ENCODE measurements around the gene SUPT6H. TPM values are rescaled to one million over a fixed set of nuclear protein-coding genes. Genes with fewer than 3 reads are reported as not detected.

SUPT6H gene
- total RNA-seq, 2 experiments from 2014 or later: 80.6 to 85.8 TPM

DNA sequence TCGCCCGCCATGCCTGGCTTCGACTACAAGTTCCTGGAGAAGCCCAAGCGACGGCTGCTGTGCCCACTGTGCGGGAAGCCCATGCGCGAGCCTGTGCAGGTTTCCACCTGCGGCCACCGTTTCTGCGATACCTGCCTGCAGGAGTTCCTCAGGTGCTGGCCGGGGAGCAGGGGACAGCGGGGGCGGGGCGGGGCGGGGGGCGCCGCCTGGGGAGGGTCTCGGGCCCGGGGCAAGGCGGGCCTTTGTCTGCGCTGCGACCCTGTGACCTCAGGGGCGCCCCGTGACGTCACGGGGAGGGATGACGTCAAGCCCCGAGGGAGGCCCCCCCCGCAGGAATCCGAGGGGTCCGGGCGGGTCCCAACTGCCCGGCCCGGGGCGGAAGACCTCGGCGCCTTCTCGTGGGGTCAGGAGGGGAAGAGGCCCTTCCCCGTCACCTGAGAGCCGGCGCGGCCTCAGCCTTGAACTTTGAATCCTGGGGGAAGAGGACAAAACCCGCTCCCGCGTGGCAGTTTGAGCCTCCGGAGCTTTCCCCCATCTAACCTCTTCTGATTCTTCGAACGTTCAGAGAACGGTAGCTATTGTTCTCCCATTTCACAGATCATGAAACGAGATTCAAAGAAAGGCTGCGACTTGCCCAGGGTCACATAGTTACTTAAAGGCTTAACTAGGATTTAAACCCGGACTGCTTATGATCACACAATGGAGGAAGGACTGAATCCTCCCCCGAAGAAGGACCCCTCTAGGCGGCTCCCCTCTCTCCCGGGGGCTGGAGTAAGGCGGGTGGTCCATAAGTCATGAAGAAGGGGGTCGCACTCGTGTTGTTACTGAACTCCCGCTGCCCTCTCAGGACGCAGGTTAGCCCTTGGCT is 82.3 kb downstream of the SUPT6H start:
- peak overlapping the region; percentile 92 for H3K27ac Mint-ChIP-seq
- peak; percentile 28 for ATAC-seq
- H3K27me3 Mint-ChIP-seq: no peaks in the 10 kb centered on the region
- peak; percentile 85 for DNase-seq
- peaks cover 35% of the 10 kb centered on the region for H3K36me3 Mint-ChIP-seq (ENCODE audit: low read depth)
- H3K4me3 Mint-ChIP-seq: peak overlapping the region; percentile 87
- H3K4me1 Mint-ChIP-seq: peaks cover 41% of the 10 kb centered on the region
- POLR2A ChIA-PET: interaction anchor here (0.7 to 9.6 kb wide), 4 partner anchors 18 to 209 kb away, joined by 3 to 111 read pairs (median 4); partner anchors contain the start of genes NEK8, RPL23A, SDF2 and SUPT6H
- CTCF ChIA-PET: interaction anchor here (0.6 to 11.0 kb wide), 7 partner anchors 12 to 873 kb away, joined by 3 to 294 read pairs (median 4); partner anchors contain the start of genes NEK8 and TLCD1
- H3K9me3 Mint-ChIP-seq (ENCODE audit: low read depth): peaks cover 2% of the 10 kb centered on the region
- intact Hi-C loops (cut with DNase I, micrococcal nuclease): loop anchor here (1.0 to 5.0 kb wide), 4 partner anchors 16 to 823 kb away; partner anchors contain the start of genes PHF12 (in 2 of the 2), ABHD15 (in 1 of the 2), NEK8 (in 1 of the 2) and TP53I13 (in 1 of the 2)

DNA sequence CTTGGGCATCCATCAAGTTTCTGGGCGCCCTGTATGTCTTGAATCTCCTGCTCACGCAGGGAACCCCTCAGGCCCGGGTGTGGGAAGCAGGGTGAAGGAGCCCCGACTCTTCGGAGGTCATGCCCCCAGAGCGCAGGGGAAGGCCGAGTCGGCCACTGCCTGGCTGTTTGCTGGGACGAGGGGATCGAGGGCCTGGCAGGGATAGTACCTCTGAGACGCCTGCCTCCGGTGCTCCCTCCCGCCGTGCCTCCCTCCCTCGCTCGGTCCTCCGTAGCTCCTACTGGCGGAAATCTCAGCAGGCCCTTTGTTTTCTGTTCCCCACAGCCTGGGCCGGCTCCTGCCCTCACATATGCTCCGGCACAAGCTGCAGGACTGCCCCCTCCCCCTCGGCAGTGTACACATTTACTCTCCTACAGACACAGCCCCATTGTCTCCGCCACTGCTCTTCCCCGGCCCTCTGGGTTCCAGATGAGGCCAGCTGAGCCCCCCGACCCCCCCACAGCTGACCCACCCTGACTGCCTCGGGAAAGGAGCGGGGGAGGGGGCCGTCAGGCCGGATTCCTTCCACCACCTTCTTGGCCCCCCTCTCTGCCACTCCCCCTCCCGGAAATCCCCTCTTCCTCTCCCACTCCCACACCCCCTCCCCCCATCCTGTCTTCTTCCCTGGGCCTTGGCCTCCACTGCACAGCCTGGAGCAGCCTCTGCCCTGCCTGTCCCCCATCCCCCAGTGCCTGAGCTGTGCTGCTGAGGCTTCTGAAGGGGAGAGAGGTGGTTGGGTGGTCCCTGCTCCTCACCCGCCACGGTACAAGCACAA is 83.2 kb downstream of the SUPT6H start:
- Mint-ChIP-seq H3K9me3 (ENCODE audit: low read depth) (no peaks in the 10 kb centered on the region), H3K27me3 (no peaks in the 10 kb centered on the region), H3K27ac (peak overlapping the region; percentile 92), H3K4me1 (peaks cover 44% of the 10 kb centered on the region), H3K4me3 (peak overlapping the region; percentile 87), H3K36me3 (ENCODE audit: low read depth) (peaks cover 38% of the 10 kb centered on the region)
- ChIA-PET POLR2A (interaction anchor here (0.8 to 9.6 kb wide), 3 partner anchors 19 to 208 kb away, joined by 3 to 111 read pairs (median 4); partner anchors contain the start of genes NEK8, RPL23A and TLCD1), CTCF (interaction anchor here (0.6 to 11.0 kb wide), 8 partner anchors 11 to 872 kb away, joined by 3 to 294 read pairs (median 4); partner anchors contain the start of genes NEK8, PROCA1 and TLCD1)
- intact Hi-C loops (cut with DNase I, micrococcal nuclease): loop anchor here (1.0 to 5.0 kb wide), 4 partner anchors 17 to 822 kb away; partner anchors contain the start of genes PHF12 (in 2 of the 2), ABHD15 (in 1 of the 2), NEK8 (in 1 of the 2) and TP53I13 (in 1 of the 2)
- ATAC-seq: peak; percentile 5
- DNase-seq: peak; percentile 61

DNA sequence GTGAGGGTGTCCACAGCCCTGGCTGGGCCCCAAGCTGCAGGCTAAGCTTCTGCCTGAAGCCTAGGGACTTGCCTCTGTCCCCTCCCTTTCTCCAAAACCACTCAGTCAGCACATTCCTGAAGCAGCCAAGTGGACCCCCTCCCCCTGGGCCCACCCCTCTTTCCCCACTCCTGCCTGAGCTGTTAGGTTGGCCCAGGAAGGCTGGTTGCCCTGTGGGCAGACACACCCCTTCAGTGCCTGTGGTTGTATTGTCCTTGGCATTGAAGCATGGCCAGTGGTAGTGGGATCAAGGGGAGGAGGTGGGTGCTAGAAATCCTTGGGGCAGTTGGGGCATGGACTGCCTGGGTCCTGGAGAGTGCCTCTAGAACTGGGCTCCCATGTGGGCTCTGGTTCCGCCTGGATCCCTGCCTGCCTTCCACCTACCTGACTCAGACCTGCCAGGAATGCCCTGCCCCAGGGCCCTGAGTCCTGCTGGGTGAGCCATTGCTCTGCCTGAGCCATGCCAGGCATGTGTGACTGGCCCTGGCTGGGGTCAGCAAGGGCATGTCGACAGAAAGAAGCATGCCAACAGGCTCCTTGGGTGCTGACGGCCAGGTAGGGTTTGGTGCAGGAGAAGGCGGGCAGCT is 83.9 kb downstream of the SUPT6H start:
- Mint-ChIP-seq H3K4me1 (peaks cover 51% of the 10 kb centered on the region), H3K9me3 (ENCODE audit: low read depth) (no peaks in the 10 kb centered on the region), H3K27me3 (no peaks in the 10 kb centered on the region), H3K27ac (peak overlapping the region; percentile 67), H3K36me3 (ENCODE audit: low read depth) (peaks cover 45% of the 10 kb centered on the region), H3K4me3 (peak overlapping the region; percentile 87)
- intact Hi-C loops (cut with DNase I, micrococcal nuclease): no loop called here
- DNase-seq (no peak), ATAC-seq (no peak)
- ChIA-PET POLR2A (interaction anchor here (9.6 kb wide), 1 partner anchor 19 kb away, joined by 111 read pairs; the partner anchor contains the start of genes NEK8 and TLCD1), CTCF (interaction anchor here (0.8 to 11.0 kb wide), 4 partner anchors 17 to 62 kb away, joined by 3 to 294 read pairs (median 4); partner anchors contain the start of genes NEK8, PROCA1 and TLCD1)

DNA sequence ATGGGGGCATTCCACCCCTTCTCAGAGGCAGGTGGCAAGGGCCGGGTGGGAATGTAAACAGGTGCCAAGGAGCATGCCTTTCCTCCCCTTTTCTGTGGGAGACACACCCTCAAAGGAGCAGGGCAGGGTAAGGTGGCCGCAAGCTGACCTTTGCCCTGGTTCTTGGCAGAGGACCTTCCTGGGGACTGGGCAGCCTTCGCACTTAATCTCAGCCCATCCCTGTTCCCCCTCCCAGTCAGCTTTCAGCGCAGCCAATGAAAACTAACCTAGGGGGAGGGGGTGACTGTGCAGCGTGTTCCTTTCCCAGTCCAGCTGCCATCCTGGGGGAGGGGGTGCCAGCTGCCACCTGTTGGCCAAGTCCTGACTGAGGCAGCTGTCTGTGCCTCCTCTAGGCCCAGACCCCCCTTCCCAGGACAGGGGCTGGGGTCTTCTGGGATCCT is 84.6 kb downstream of the SUPT6H start:
- no peak for ATAC-seq
- H3K4me3 Mint-ChIP-seq: peak overlapping the region; percentile 87
- CTCF ChIA-PET: interaction anchor here (0.5 to 11.0 kb wide), 6 partner anchors 17 to 156 kb away, joined by 3 to 294 read pairs (median 3); partner anchors contain the start of genes DHRS13, NEK8 and TLCD1
- intact Hi-C loops (cut with DNase I, micrococcal nuclease): no loop called here
- peak overlapping the region; percentile 67 for H3K27ac Mint-ChIP-seq
- peaks cover 51% of the 10 kb centered on the region for H3K36me3 Mint-ChIP-seq (ENCODE audit: low read depth)
- H3K9me3 Mint-ChIP-seq (ENCODE audit: low read depth): no peaks in the 10 kb centered on the region
- no peak for DNase-seq
- POLR2A ChIA-PET: interaction anchor here (0.5 to 9.6 kb wide), 3 partner anchors 20 to 144 kb away, joined by 3 to 111 read pairs (median 4); partner anchors contain the start of genes NEK8 and TLCD1
- no peaks in the 10 kb centered on the region for H3K27me3 Mint-ChIP-seq
- H3K4me1 Mint-ChIP-seq: peaks cover 47% of the 10 kb centered on the region

DNA sequence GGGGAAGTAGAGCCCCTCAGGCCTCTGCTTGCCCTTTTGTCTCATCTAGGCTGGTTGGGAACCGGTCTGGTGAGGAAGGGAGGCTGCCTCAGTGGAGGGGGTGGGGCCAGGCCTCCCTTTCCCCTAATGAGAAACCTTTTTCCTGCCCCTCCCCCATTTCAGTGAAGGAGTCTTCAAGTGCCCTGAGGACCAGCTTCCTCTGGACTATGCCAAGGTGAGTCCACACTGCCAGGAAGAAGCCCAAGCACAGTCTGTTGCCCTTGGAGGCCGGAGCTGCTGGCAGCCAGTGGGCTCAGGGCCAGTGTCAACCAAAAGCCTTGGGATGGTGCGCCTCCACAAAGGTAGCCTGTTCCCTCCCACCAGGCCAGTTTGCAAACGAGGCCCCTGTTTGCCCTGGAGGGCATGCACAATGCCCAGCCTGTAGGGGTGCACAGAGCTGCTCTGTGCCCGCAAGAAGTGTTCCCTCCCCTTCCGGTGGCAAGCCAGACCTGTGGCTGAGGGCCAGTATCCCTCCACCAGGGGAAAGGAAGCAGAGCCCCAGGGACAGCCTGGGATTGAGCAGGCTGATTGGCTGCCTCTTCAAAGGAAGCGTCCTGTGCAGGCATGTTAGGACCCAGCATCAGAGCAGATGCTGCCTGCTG is 85.2 kb downstream of the SUPT6H start:
- H3K9me3 Mint-ChIP-seq (ENCODE audit: low read depth): no peaks in the 10 kb centered on the region
- H3K27ac Mint-ChIP-seq: peak overlapping the region; percentile 37
- H3K27me3 Mint-ChIP-seq: no peaks in the 10 kb centered on the region
- peaks cover 45% of the 10 kb centered on the region for H3K4me1 Mint-ChIP-seq
- no peak overlapping the region for H3K4me3 Mint-ChIP-seq
- intact Hi-C loops (cut with DNase I, micrococcal nuclease): no loop called here
- DNase-seq: no peak
- CTCF ChIA-PET: interaction anchor here (0.5 to 11.0 kb wide), 6 partner anchors 16 to 155 kb away, joined by 3 to 294 read pairs (median 3); partner anchors contain the start of genes DHRS13, NEK8 and TLCD1
- POLR2A ChIA-PET: interaction anchor here (0.7 to 9.6 kb wide), 2 partner anchors 21 to 26 kb away, joined by 3 to 111 read pairs; partner anchors contain the start of genes NEK8 and TLCD1
- peaks cover 53% of the 10 kb centered on the region for H3K36me3 Mint-ChIP-seq (ENCODE audit: low read depth)
- no peak for ATAC-seq

DNA sequence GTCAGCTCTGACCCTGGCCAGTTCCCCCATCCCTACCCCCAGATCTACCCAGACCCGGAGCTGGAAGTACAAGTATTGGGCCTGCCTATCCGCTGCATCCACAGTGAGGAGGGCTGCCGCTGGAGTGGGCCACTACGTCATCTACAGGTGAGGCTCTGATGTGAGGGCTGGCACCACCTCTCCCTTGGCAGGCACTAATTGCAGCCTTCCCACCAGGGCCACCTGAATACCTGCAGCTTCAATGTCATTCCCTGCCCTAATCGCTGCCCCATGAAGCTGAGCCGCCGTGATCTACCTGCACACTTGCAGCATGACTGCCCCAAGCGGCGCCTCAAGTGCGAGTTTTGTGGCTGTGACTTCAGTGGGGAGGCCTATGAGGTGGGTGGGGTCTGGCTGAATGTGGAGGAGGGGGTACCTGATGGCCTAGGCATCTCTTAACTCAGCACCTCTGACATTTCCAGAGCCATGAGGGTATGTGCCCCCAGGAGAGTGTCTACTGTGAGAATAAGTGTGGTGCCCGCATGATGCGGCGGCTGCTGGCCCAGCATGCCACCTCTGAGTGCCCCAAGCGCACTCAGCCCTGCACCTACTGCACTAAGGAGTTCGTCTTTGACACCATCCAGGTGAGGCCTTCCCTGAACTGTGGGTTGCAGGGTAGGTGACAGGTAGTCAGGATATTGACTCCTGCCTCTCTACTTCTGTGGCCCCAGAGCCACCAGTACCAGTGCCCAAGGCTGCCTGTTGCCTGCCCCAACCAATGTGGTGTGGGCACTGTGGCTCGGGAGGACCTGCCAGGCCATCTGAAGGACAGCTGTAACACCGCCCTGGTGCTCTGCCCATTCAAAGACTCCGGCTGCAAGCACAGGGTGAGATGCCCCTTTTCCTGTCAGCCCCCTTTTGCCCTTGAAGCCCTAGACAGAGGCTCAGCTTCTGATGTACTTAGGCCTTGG is 86.1 kb downstream of the SUPT6H start:
- H3K9me3 Mint-ChIP-seq (ENCODE audit: low read depth): no peaks in the 10 kb centered on the region
- ChIA-PET CTCF (interaction anchor here (0.6 to 11.0 kb wide), 5 partner anchors 13 to 104 kb away, joined by 3 to 294 read pairs (median 4); partner anchors contain the start of genes NEK8 and TLCD1), POLR2A (interaction anchor here (9.6 kb wide), 1 partner anchor 21 kb away, joined by 111 read pairs; the partner anchor contains the start of genes NEK8 and TLCD1)
- no peaks in the 10 kb centered on the region for H3K27me3 Mint-ChIP-seq
- H3K27ac Mint-ChIP-seq: peak overlapping the region; percentile 37
- peaks cover 43% of the 10 kb centered on the region for H3K4me1 Mint-ChIP-seq
- H3K36me3 Mint-ChIP-seq (ENCODE audit: low read depth): peaks cover 57% of the 10 kb centered on the region
- ATAC-seq (no peak), DNase-seq (no peak)
- intact Hi-C loops (cut with DNase I, micrococcal nuclease): no loop called here
- no peak overlapping the region for H3K4me3 Mint-ChIP-seq

DNA sequence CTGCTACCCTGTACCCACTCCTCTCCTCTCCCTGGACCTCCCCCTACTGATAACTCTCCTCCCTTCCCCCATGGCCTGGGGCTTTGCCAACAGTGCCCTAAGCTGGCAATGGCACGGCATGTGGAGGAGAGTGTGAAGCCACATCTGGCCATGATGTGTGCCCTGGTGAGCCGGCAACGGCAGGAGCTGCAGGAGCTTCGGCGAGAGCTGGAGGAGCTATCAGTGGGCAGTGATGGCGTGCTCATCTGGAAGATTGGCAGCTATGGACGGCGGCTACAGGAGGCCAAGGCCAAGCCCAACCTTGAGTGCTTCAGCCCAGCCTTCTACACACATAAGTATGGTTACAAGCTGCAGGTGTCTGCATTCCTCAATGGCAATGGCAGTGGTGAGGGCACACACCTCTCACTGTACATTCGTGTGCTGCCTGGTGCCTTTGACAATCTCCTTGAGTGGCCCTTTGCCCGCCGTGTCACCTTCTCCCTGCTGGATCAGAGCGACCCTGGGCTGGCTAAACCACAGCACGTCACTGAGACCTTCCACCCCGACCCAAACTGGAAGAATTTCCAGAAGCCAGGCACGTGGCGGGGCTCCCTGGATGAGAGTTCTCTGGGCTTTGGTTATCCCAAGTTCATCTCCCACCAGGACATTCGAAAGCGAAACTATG is 87.0 kb downstream of the SUPT6H start:
- ATAC-seq (no peak), DNase-seq (no peak)
- H3K27ac Mint-ChIP-seq: peak overlapping the region; percentile 43
- intact Hi-C loops (cut with DNase I, micrococcal nuclease): no loop called here
- peaks cover 43% of the 10 kb centered on the region for H3K4me1 Mint-ChIP-seq
- ChIA-PET POLR2A (interaction anchor here (9.6 kb wide), 1 partner anchor 22 kb away, joined by 111 read pairs; the partner anchor contains the start of genes NEK8 and TLCD1), CTCF (interaction anchor here (0.6 to 11.0 kb wide), 10 partner anchors 14 to 216 kb away, joined by 3 to 294 read pairs (median 5); partner anchors contain the start of genes FAM222B, NEK8, RPL23A and TLCD1)
- peaks cover 57% of the 10 kb centered on the region for H3K36me3 Mint-ChIP-seq (ENCODE audit: low read depth)
- no peaks in the 10 kb centered on the region for H3K9me3 Mint-ChIP-seq (ENCODE audit: low read depth)
- H3K27me3 Mint-ChIP-seq: no peaks in the 10 kb centered on the region
- no peak overlapping the region for H3K4me3 Mint-ChIP-seq

DNA sequence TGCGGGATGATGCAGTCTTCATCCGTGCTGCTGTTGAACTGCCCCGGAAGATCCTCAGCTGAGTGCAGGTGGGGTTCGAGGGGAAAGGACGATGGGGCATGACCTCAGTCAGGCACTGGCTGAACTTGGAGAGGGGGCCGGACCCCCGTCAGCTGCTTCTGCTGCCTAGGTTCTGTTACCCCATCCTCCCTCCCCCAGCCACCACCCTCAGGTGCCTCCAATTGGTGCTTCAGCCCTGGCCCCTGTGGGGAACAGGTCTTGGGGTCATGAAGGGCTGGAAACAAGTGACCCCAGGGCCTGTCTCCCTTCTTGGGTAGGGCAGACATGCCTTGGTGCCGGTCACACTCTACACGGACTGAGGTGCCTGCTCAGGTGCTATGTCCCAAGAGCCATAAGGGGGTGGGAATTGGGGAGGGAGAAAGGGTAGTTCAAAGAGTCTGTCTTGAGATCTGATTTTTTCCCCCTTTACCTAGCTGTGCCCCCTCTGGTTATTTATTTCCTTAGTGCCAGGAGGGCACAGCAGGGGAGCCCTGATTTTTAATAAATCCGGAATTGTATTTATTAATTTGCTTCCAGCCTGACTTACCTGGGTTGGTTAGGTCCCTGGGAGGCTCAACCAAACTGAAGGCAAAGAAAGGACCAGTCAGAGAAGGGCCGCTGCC is 87.6 kb downstream of the SUPT6H start:
- no peak overlapping the region for H3K4me3 Mint-ChIP-seq

More for the DNA sequence above, 87.6 kb downstream of the SUPT6H start:
- Mint-ChIP-seq H3K36me3 (ENCODE audit: low read depth) (peaks cover 55% of the 10 kb centered on the region), H3K27ac (peak overlapping the region; percentile 60), H3K4me1 (peaks cover 43% of the 10 kb centered on the region), H3K9me3 (ENCODE audit: low read depth) (no peaks in the 10 kb centered on the region), H3K27me3 (no peaks in the 10 kb centered on the region)
- DNase-seq (no peak), ATAC-seq (peak; percentile 3)
- CTCF ChIA-PET: interaction anchor here (0.5 to 11.0 kb wide), 28 partner anchors 9 to 1325 kb away, joined by 3 to 294 read pairs (median 4); partner anchors contain the start of genes FAM222B, NEK8, PHF12 and RPL23A
- POLR2A ChIA-PET: interaction anchor here (0.6 to 9.6 kb wide), 3 partner anchors 14 to 23 kb away, joined by 3 to 111 read pairs (median 3); partner anchors contain the start of genes NEK8 and TLCD1
- intact Hi-C loops (cut with DNase I, micrococcal nuclease): loop anchor here (1.0 to 5.0 kb wide), 2 partner anchors 22 to 93 kb away; partner anchors contain the start of gene FAM222B (in 1 of the 2)
